Astrocyte (in vitro differentiated cells and primary cell): Measurements from ENCODE around the gene STK32B.

ENCODE experiments used
- EZH2 ChIP-seq: IDR thresholded peaks from 2 replicates; pipeline ENCODE4 v1.6.1; 2012; ENCODE audit warnings: mild to moderate bottlenecking, low read length, inconsistent platforms; ENCODE audit not compliant: insufficient read depth
- TF ChIP-seq, protein P1 (sequence below): IDR thresholded peaks from 2 replicates; pipeline ENCODE4 v1.5.1; 2011; ENCODE audit warnings: low read depth, mild to moderate bottlenecking, inconsistent platforms, low read length, moderate library complexity; ENCODE audit not compliant: insufficient read depth

DNA sequence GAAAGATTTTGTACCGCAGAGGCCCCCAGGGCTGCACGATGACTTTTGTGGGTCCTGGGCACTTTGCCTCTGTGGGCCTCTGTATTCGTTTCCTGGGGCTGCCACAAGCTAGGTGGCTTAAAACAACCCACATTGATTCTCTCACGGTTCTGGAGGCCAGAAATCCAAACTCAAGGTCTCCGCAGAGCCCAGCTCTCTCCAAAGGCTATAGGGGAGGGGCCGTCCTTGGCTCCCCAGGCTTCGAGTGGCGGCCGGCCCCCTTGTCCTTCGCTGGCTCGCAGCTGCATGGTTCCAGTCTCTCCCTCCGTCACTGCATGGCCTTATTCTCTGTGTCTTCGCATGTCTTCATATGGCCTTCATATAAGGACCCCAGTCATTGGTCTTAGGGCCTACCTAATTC is 415.8 kb downstream of the STK32B start:
- TF ChIP-seq EZH2, result no peak
- TF ChIP-seq, protein P1, sequence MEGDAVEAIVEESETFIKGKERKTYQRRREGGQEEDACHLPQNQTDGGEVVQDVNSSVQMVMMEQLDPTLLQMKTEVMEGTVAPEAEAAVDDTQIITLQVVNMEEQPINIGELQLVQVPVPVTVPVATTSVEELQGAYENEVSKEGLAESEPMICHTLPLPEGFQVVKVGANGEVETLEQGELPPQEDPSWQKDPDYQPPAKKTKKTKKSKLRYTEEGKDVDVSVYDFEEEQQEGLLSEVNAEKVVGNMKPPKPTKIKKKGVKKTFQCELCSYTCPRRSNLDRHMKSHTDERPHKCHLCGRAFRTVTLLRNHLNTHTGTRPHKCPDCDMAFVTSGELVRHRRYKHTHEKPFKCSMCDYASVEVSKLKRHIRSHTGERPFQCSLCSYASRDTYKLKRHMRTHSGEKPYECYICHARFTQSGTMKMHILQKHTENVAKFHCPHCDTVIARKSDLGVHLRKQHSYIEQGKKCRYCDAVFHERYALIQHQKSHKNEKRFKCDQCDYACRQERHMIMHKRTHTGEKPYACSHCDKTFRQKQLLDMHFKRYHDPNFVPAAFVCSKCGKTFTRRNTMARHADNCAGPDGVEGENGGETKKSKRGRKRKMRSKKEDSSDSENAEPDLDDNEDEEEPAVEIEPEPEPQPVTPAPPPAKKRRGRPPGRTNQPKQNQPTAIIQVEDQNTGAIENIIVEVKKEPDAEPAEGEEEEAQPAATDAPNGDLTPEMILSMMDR, result no peak
